Spleen (tissue), 11 donors: ENCODE results near the gene ACP2. TPM values are rescaled to one million over a fixed set of nuclear protein-coding genes. Genes with fewer than 3 reads are reported as not detected.

Experiments
- DNase-seq: peaks from one replicate; pipeline ENCODE4 v3.0.0-alpha.2; 2020
- H3K27ac ChIP-seq, 8 donors: fragments of 200-600 bp; sonication (generic) in 7 of 8; 1 replicate in 4 of 8; 2 replicates in 4 of 8; pipeline versions ENCODE4 v1.5.0 to v1.8.0; 2016 to 2021; ENCODE audit warnings: inconsistent platforms in 4 of 8, mild to moderate bottlenecking in 4 of 8, moderate library complexity in 1 of 8
- H3K27me3 ChIP-seq, 7 donors: fragments of 200-600 bp; sonication (generic) in 6 of 7; replicated peaks in 1 of 7; 1 replicate in 4 of 7; 2 replicates in 3 of 7; pipeline versions ENCODE4 v1.5.0 to v1.8.0; 2016 to 2021; ENCODE audit warnings: inconsistent platforms in 3 of 7, mild to moderate bottlenecking in 1 of 7
- H3K36me3 ChIP-seq, 6 donors: fragments of 200-600 bp; sonication (generic) in 5 of 6; 1 replicate in 4 of 6; 2 replicates in 2 of 6; pipeline versions ENCODE4 v1.5.0 to v1.8.0; 2016 to 2021; ENCODE audit warnings: inconsistent platforms in 2 of 6
- H3K4me1 ChIP-seq, 6 donors: fragments of 200-600 bp; sonication (generic) in 5 of 6; 1 replicate in 3 of 6; 2 replicates in 3 of 6; pipeline versions ENCODE4 v1.5.0 to v1.8.0; 2016 to 2021; ENCODE audit warnings: inconsistent platforms in 3 of 6
- H3K4me3 ChIP-seq, 8 donors: fragments of 200-600 bp; sonication (generic) in 7 of 8; 1 replicate in 4 of 8; 2 replicates in 4 of 8; pipeline versions ENCODE4 v1.5.0 to v1.8.0; 2016 to 2021; ENCODE audit warnings: inconsistent platforms in 4 of 8, mild to moderate bottlenecking in 4 of 8, moderate library complexity in 2 of 8
- H3K9me3 ChIP-seq, 8 donors: fragments of 200-600 bp; sonication (generic) in 7 of 8; 1 replicate in 4 of 8; 2 replicates in 4 of 8; pipeline versions ENCODE4 v1.5.0 to v1.8.0; 2016 to 2021; ENCODE audit warnings: inconsistent platforms in 4 of 8
- POLR2A ChIP-seq, 3 donors: fragments of 450-650 bp; IDR thresholded peaks; one replicate each; pipeline ENCODE4 v1.5.1; 2017; ENCODE audit warnings: antibody characterized with exemption in 3 of 3, mild to moderate bottlenecking in 1 of 3
- POLR2AphosphoS5 ChIP-seq, 3 donors: sonication (generic); formaldehyde crosslinking; IDR thresholded peaks; one replicate each; pipeline ENCODE4 v1.5.1; 2017; ENCODE audit warnings: antibody characterized with exemption in 3 of 3
- WGBS, 5 donors: extraction: QIAGEN DNeasy Blood & Tissue Kit in 3 of 5; methylation state at CpG; one replicate each; pipeline versions ENCODE4 v1.1.5 to v1.1.7; 2013 to 2018; 5-methylcytosine and 5-hydroxymethylcytosine counted together
- intact Hi-C: fragments of 100-400 bp; cut with DNase I; formaldehyde crosslinking; loops from one replicate; pipeline ENCODE4 v1.15.0; 2023; ENCODE audit warnings: low total_unique reads
- polyA plus RNA-seq, 3 donors: library from polyadenylated mRNA; stranded (reverse); fragments of 200-250 nt; gene quantifications; one replicate each; pipeline ENCODE4 v1.2.1, GENCODE V29; 2013
- total RNA-seq, 7 donors: library from RNA; depleted of rRNA in 3 of 7; stranded (reverse); fragments of >200 nt in 3 of 7; fragmentation: NEBNext Ultra II Directional in 4 of 7; extraction: Animal tissue kit (Norgen Biotek cat#: 25700) in 4 of 7; gene quantifications; one replicate each; pipeline versions ENCODE4 v1.1.0 to v1.2.1, GENCODE V29; 2016 to 2021
- TF ChIP-seq, protein P1 (sequence below), 11 experiments: fragments of 200-600 bp in 7 of 11; fragments of 450-650 bp in 4 of 11; sonication (generic) in 4 of 11; IDR thresholded peaks in 8 of 11; conservative IDR thresholded peaks in 3 of 11; 1 replicate in 7 of 11; 2 replicates in 4 of 11; pipeline versions ENCODE4 v1.4.0 to v1.8.0; 2016 to 2021; ENCODE audit warnings: antibody characterized with exemption in 11 of 11, inconsistent platforms in 4 of 11, mild to moderate bottlenecking in 1 of 11
- donor health status: healthy with polysubstance abuse.
- donor health status: DM: no; HTN: no; CAD: no; lungs with moderate emphysema.
- donor health status: DM: no; HTN: no; CAD: no.
- donor health status: Bipolar disorder and iron deficiency.
- donor health status: healthy.
- donor health status: DM: no; HTN: no; CAD: no.
- donor health status: DM: yes; HTN: yes; CAD: no.

ACP2 gene
- total and polyA plus RNA-seq, 10 donors = 18.9 to 113 (median 52.4) TPM

DNA sequence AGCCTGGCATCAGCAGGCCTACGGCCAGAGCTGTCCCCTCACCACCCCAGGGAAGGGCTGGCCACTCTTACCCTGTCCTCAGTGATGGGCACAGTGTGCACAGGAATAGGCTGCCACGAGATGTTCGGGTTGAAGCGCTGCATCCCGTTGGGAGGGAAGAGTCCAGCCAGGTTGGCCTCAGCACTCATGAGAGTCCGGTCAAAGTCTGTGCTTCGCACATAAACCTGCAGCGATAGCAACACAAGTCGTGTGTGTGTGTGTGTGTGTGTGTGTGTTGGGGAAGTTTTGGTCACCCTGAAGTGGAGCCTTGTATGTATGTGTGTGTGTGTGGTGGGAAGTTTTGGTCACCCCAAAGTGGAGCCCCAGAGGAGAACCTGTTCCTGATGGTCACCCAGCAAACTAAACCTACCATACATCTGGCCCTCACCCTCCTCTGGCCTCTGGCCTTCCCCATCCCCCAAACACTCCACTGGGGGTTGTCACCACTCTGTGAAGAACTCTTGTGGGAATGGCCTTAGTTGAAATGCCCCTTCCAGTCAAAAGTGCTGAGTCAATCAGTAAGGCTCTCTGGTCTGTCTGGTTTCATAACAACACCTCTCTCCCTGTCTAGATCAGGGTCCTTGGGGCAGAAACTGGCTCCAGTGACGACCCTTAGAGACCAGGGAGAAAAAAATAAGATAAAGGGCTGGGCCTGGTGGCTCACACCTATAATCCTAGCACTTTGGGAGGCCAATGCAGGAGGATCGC is 2.8 kb downstream of the ACP2 start:
- no peaks in the 10 kb centered on the region for H3K9me3 ChIP-seq
- peaks cover 17 to 45% (median 30%) of the 10 kb centered on the region in 6 donors for H3K4me1 ChIP-seq
- intact Hi-C loops = no loop called here
- WGBS, 5 donors = 85 to 94% (median 88%) methylated on average over 9 to 11 of the region's 11 CpGs
- no peaks in the 10 kb centered on the region for H3K27me3 ChIP-seq
- no peak for TF ChIP-seq POLR2AphosphoS5 (IDR thresholded peaks at IDR 0.05)
- TF ChIP-seq, protein P1, sequence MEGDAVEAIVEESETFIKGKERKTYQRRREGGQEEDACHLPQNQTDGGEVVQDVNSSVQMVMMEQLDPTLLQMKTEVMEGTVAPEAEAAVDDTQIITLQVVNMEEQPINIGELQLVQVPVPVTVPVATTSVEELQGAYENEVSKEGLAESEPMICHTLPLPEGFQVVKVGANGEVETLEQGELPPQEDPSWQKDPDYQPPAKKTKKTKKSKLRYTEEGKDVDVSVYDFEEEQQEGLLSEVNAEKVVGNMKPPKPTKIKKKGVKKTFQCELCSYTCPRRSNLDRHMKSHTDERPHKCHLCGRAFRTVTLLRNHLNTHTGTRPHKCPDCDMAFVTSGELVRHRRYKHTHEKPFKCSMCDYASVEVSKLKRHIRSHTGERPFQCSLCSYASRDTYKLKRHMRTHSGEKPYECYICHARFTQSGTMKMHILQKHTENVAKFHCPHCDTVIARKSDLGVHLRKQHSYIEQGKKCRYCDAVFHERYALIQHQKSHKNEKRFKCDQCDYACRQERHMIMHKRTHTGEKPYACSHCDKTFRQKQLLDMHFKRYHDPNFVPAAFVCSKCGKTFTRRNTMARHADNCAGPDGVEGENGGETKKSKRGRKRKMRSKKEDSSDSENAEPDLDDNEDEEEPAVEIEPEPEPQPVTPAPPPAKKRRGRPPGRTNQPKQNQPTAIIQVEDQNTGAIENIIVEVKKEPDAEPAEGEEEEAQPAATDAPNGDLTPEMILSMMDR (IDR thresholded peaks at IDR 0.05 in 8 of 11, conservative IDR thresholded peaks at IDR 0.05 in 3 of 11) = no peak
- no peak for TF ChIP-seq POLR2A (IDR thresholded peaks at IDR 0.05)
- DNase-seq = no peak
- H3K27ac ChIP-seq = peak overlapping the region in 5 of 8 donors; percentile 7 to 71 (median 50)
- H3K4me3 ChIP-seq = no peak overlapping the region
- peaks cover 0 to 68% (median 47%) of the 10 kb centered on the region in 6 donors for H3K36me3 ChIP-seq

DNA sequence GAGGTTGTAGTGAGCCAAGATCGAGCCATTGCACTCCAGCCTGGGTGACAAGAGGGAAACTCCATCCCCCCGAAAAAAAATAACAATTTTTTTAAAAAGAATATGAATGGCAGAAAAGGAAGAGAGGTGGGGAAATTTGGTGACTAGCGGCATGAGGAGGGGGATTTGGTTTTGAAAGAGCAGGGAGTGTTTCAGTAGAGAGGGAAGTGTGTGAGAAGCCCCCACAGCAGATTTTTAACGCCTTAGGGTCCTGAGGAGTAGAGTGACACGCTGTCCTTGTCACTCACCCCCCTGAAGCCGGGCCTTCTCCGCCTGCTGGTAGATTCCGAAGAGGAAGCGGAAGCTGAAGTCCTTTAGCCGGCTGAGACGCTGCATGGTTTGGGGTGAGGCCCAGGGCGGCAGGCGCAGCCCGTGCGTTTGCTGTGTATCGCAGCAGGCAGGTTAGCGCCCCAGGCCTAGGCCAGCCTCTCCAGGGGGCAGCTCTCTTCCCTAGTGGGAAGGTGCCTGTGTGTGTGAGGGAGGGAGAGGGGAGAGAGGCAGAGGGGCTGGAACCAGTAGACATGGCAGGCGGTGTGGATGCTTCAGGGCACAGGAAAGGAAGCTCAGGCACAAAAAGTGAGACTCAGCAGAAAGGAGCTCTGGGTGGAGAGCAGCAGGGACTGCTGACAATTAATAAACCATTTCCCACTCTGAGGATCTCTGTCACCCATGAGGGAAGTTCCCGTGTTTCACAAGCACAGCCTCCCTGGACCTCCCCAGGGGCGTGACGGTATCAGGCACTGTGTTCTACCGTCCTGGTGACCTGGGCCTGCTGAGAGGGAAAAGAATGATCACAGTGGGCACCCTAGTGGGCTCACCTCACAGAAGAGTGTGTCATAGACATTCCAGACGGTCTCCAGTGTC is 3.9 kb downstream of the ACP2 start:
- intact Hi-C loops = no loop called here
- no peak for TF ChIP-seq POLR2A (IDR thresholded peaks at IDR 0.05)
- TF ChIP-seq, protein P1 (IDR thresholded peaks at IDR 0.05 in 8 of 11, conservative IDR thresholded peaks at IDR 0.05 in 3 of 11) = no peak
- TF ChIP-seq POLR2AphosphoS5 (IDR thresholded peaks at IDR 0.05) = peak; percentile 43 to 70 (median 54)
- peaks cover 0 to 79% (median 58%) of the 10 kb centered on the region in 6 donors for H3K36me3 ChIP-seq
- no peaks in the 10 kb centered on the region for H3K9me3 ChIP-seq
- peak overlapping the region in 6 of 8 donors; percentile 27 to 71 (median 46) for H3K27ac ChIP-seq
- H3K4me1 ChIP-seq = peaks cover 16 to 40% (median 26%) of the 10 kb centered on the region in 6 donors
- 78 to 91% (median 89%) methylated on average over 21 to 23 of the region's 23 CpGs for WGBS, 5 donors
- no peak for DNase-seq
- H3K27me3 ChIP-seq = no peaks in the 10 kb centered on the region
- no peak overlapping the region for H3K4me3 ChIP-seq

DNA sequence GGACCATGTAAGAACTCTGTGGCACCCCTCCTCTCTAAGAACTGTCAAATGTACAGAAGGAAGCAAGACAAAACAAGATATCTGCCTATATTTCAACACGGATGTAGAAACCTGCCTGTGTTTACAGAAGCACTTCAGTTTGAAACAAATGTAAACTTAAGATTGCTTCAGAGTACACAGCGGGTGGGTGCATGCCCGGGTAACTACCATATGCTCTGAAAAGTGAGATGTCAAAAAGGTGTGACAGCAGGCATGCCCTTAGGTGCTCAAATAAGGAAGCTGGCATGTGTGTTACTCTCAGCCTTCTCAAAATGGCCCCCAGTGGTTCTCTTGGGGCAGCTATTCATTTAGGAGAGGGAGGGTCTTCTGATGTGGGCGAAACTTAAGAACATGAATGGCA is 5.2 kb downstream of the ACP2 start:
- Histone ChIP-seq H3K27ac (peak overlapping the region in 2 of 8 donors; percentile 18 to 42), H3K4me1 (peaks cover 12 to 33% (median 20%) of the 10 kb centered on the region in 6 donors), H3K27me3 (no peaks in the 10 kb centered on the region), H3K9me3 (no peaks in the 10 kb centered on the region), H3K36me3 (peaks cover 0 to 91% (median 71%) of the 10 kb centered on the region in 6 donors), H3K4me3 (no peak overlapping the region)
- intact Hi-C loops = no loop called here
- no peak for DNase-seq
- TF ChIP-seq, protein P1 (IDR thresholded peaks at IDR 0.05 in 8 of 11, conservative IDR thresholded peaks at IDR 0.05 in 3 of 11) = no peak
- TF ChIP-seq POLR2AphosphoS5 (IDR thresholded peaks at IDR 0.05) = no peak
- TF ChIP-seq POLR2A (IDR thresholded peaks at IDR 0.05) = no peak
- WGBS, 5 donors = 83 to 95% (median 89%) methylated on average over 4 of the region's 4 CpGs
